ENCODE measurements around the gene EEFSEC.

The EEFSEC gene

DNA sequence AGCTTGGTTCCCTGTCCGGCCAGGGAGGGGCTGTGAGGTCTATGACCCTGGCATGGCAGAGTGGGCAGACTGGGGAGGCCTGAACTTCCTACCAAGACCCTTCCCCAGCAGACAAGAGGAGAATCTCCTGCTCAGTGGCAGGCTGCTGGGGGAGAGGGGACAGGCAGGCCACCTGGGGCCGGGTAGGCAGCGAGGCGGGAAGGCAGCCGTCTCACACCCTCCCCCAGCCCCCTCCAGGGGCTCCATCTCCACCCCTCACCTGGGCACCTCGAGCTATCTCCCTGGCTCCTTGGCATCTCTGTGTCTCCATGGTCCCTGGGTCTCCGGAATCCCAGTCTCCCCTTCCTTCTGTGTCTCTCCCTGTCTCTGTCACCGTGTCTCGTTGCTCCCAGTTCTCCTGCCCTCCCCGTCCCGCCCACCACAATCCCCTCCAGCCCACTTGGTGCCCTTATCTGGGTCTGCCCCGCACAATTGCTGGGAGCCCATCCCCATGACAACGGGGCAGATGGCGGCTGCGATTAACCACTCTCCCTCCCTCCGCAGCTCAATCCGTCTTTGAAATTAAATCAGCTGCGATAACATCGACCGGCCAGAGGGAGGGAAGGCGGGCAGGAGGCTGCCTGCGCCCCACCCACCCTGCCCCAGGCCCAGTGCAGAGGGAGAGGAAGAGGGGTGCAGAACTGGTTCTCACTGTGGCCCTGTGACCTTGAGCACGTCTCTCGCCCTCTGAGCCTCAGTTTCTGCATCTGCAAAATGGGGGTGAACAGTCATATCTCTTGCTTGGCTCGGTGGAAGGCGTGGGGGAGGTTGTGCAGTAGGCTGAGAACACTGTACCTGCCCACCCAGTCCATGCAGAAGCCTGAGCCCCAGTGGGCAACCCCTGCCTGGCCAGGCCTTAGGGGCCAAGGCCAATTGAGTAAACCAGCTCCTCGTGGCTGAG, 303.8 kb downstream of the EEFSEC start:
- no peak for DNase-seq

DNA sequence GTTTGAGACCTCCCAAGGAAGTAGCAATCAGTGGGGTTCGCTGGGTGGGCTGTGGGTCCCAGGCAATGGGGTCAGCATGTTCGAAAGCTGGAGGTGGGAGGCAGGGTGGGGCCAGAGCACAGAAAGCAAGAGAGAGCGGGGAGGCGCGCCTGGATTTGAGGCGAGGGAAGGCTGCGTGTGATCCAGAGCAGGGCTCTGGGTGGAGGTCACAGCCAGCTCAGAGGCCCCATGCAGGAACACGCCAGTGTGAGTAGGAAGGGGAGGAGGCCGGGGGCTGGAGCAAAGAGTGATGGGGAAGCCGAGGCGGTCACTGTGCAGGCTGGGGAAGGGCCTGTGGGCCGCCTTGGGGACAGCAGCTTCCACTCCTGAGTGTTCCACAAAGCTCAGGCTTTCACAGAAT, 304.7 kb downstream of the EEFSEC start:
- DNase-seq: no peak

Measured in suppressor macrophage treated with lipopolysaccharide for 4 hours (primary cell).